Astrocyte of the hippocampus (primary cell): Measurements from ENCODE around the gene NPIPA1.
A peak's percentile ranks its signal among the peaks of the same experiment; 100 is the strongest.
"Not testable (repeated sequence)": the region's sequence is repeated elsewhere in the genome, so short reads cannot be mapped to it uniquely, and the experiment has no call there.

Source experiments
- DNase-seq: peaks from one replicate; pipeline ENCODE4 v3.0.0; 2011; ENCODE audit warnings: low read depth, low spot score

Gene NPIPA1

DNA sequence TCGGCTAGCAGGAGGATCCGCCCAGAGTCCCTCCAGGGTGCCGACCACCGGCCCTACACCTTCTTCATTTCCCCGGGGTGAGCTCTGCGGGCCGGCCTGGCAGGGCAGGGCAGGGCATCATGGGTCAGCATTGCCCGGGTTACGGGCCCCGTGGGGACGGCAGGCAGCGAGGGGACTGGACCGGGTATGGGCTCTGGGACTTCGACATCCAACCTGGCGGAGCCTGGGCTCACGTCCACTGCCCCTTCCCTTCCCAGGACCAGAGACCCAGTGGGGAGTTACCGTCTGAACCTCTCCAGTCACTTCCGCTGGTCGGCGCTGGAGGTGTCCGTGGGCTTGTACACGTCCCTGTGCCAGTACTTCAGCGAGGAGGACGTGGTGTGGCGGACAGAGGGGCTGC is 7.0 kb upstream of the NPIPA1 start:
- DNase-seq: not testable (repeated sequence)

DNA sequence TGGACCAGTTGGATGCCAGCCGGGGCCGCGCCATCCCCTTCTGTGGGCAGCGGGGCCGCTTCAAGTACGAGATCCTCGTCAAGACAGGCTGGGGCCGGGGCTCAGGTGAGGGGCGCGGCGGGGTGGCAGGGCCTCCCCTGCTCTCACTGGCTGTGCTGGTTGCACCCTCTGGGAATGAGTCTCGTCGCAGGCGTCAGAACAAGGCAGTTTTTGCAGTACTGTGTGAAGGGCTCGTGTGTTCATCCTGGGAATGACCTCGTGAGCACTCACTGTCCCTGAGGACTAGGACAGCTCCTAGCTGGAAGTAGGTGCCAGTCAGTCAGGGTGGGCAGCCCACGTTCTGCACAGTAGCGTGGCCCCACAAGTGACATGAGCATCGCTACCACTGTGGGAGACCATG is 6.3 kb upstream of the NPIPA1 start:
- not testable (repeated sequence) for DNase-seq

DNA sequence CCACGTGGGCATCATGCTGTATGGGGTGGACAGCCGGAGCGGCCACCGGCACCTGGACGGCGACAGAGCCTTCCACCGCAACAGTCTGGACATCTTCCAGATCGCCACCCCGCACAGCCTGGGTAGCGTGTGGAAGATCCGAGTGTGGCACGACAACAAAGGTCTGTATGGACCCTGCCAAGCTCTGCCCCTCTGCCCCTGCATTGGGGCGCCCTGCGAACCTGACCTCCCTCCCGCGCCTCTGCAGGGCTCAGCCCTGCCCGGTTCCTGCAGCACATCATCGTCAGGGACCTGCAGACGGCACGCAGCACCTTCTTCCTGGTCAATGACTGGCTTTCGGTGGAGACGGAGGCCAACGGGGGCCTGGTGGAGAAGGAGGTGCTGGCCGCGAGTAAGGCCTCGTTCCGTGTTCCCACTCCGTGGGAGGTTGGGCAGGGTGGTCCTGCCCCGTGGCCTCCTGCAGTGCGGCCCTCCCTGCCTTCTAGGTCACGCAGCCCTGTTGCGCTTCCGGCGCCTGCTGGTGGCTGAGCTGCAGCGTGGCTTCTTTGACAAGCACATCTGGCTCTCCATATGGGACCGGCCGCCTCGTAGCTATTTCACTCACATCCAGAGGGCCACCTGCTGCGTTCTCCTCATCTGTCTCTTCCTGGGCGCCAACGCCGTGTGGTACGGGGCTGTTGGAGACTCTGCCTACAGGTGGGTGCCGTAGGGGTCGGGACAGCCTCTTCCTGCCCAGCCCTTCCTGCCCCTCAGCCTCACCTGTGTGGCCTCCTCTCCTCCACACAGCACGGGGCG is 4.5 kb upstream of the NPIPA1 start:
- DNase-seq: not testable (repeated sequence)

DNA sequence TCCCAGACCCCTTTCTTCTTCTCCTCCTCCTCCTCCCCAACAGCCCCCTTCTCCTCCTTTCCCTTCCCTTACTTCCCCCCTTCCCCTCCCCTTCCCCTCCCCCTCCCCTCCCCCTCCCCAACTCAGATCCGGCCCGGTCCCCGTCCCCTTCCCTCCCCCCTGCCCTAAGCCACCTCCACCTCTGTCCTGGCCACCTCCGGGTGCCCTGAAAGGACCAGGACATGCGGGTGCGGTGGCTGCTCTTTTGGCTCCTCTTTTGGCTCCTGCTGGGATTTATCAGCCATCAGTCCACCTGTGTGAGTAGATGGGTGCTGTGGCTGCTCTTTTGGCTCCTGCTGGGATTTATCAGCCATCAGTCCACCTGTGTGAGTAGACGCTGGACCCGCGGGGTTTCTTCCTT is 751 bp downstream of the NPIPA1 start:
- not testable (repeated sequence) for DNase-seq

DNA sequence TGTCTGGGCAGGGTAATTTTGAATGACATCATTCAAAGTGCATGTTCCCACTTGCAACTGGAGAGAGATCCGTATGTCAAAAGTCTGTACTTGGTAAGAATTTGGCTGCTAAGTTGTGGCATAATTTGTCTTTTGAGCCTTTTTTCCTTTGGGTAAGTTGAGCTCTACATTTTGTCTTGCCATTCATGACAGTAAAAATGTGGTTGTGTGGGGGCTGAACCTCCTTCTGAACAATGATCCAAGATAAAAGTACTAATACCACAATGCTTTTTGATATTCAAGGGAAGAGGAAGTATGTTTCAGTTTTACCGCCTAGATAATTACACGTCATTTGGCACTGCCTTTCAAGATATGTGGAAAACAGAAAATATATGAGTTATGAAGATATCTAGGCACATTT is 5.4 kb downstream of the NPIPA1 start:
- not testable (repeated sequence) for DNase-seq

DNA sequence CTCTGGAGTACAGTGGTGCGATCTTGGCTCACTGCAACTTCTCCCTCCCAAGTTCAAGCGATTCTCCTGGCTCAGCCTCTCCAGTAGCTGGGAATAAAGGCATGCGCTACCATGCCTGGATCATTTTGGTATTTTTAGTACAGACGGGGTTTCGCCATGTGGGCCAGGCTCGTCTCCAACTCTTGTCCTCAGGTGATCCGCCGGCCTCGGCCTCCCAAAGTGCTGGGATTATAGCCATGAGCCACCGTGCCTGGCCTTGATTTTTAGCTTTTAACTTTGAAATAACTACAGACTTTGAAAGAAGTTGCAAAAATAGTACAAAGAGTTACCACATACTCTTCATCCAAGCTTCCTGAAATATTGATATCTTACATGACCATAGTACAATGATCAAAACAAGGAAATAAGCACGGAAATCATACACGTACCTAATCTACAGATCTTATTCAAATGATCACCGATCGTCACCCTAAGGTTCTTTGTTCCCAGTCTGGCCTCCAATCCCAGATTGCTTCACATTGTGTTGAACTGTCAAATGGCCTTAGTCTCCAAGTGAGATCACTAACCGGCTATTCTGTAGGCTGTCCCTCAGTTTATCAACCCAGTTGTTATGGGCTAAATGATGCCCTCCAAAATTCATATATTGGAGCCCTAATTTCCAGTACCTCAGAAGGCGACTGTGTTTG is 18.4 kb downstream of the NPIPA1 start:
- DNase-seq: no peak

DNA sequence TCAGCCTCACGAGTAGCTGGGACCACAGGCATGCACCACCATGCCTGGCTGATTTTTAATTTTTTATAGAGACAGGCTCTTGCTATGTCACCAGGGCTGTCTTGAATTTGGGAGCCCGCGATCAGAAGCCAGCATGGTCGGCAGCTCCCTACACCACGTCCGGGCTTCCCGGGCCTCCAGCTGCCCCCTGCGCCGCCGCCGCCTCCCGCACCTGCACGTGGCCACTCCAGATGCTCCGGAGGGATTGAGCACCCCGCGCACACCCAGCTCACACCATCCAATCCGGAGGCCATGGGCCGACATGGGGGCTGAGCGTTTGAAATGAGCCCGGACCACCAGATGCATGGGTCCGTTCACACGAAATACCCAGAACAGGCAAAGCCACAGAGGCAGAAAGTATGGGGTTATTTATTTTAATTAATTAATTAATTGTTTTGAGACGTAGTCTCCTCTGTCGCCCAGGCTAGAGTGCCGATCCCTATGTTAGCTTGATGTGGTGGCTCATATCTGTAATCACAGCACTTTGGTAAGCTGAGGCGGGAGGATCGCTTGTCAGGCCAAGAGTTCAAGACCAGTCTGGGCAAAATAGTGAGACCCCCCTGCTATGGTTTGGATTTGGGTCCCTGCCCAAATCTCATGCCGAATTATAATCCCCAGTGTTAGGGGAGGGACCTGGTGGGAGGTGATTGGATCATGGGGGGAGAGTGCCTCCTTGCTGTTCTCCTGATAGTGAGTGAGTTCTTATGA is 20.5 kb downstream of the NPIPA1 start:
- no peak for DNase-seq

DNA sequence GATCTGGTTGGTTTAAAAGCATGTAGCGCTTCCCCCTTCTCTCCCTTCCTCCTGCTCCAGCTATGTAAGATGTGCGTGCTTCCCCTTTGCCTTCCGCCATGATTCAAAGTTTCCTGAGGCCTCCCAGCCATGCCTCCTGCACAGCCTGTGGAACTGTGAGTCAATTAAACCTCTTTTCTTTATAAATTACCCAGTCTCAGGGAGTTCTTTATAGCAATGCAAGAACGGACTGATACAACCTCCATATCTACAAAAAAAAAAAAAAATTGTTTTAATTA is 21.0 kb downstream of the NPIPA1 start:
- no peak for DNase-seq

DNA sequence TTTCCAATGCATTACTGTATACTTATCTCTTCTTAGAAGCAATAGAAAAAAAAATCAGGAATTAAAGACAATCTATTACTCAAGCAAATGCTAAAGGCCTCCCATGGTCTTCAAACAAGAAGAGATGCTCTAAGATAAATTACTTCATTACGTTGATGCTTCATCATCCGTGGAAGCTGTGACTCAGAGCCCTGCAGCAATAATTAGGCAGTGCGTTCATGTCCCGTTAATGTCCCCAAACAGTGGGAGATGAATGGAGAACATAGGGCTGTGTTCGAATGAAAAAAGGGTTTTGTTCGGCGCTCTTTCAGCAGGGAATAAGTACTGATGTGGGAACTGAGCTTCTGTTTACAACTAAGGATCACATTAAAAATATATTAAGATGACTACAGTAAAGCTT is 21.7 kb downstream of the NPIPA1 start:
- no peak for DNase-seq

DNA sequence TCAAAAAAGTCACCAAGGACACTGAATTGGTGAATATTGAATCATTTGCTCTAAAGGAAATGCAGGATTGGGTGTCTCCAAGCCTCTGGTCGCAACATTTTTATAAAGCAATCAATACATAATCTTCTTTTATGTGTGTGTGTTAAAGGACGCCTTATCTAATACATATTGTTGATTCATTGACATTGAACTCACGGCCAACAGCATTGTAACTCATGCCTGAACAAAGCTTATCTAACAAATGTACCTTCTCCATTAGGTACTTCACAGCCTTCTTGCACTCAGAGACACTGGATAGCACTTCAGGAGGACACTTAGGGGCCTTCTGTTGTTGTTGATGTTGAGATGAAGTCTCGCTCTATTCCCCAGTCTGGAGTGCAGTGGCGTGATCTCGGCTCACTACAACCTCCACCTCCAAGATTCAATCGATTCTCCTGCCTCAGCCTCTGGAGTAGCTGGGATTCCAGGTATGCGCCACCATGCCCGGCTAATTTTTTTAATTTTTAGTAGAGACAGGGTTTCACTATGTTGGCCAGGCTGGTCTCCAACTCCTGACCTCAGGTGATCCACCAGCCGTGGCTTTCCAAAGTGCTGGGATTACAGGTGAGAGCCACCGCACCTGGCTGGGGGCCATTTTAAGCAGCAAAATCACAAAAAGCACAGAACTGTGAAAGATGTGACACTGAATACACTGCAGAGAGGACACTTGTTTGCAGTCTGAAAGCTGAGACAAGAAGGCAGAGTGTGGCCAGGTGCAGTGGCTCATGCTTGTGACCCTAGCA is 24.4 kb downstream of the NPIPA1 start:
- DNase-seq: no peak

DNA sequence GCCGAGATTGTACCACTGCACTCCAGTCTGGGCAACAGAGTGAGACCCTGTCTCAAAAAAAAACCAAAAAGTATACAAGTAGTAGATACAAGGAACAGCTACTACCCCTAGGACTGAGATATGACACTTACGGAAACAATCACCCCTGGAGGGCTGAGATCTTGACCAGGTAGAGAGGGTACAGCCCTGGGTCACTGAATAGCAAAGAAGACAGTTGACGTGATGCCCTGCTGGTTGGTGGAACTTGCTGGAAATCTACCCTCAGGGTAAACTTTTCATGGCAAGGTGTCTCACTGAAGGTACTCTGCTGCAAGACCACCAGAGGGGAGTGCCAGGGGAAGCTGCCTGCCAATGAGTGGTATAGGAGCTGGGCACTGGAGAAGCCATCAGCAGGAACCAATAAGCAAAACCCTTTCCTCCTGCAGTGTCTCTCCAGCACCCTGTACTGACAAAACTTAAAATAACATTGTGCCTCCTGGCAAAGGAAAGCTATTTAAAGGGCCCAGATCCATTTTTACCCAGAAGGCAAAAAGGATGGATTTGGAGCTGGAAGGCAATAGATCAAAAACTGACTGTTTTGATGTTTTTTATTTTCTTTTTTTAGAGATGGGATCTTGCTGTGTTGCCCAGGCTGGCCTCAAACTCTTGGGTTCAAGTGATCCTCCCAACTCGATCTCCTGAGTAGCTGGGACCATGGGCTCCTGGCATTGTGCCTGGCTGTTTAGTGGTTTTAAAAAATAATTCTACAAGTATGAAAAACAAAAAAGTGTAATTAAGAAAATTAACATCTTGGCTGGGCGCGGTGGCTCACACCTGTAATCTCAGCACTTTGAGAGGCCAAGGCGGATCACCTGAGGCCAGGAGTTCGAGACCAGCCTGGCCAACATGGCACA is 26.3 kb downstream of the NPIPA1 start:
- DNase-seq: no peak

DNA sequence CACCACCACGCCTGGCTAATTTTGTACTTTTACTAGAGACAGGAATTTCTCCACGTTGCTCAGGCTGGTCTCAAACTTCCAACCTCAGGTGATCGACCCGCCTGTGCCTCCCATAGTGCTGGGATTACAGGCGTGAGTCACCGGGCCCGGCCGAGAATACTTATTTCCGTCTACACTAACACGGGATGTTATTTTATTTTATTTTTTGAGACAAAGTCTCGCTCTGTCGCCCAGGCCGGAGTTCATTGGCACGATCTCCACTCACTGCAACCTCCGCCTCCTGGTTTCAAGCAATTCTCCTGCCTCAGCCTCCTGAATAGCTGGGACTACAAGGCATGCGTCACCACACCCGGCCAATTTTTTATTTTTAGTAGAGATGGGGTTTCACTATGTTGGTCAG is 28.1 kb downstream of the NPIPA1 start:
- DNase-seq: no peak

DNA sequence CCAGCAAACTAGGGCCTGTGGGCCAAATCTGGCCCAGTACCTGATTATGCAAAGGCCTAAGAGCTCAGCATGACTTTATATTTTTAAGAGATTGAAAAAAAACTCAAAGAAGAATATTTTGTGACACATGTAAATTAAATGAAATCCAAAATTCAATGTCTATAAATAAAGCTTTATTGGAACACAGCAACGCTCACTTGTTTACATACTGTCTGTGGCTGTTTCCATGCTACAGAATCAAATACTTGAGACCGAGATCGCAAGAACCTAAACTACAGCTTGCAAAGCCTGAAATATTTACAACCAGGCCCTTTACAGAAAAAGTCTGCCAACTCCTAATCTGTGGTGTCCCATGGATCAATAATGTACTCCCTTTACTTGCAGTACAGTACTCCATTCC is 32.6 kb downstream of the NPIPA1 start:
- DNase-seq: not testable (repeated sequence)

DNA sequence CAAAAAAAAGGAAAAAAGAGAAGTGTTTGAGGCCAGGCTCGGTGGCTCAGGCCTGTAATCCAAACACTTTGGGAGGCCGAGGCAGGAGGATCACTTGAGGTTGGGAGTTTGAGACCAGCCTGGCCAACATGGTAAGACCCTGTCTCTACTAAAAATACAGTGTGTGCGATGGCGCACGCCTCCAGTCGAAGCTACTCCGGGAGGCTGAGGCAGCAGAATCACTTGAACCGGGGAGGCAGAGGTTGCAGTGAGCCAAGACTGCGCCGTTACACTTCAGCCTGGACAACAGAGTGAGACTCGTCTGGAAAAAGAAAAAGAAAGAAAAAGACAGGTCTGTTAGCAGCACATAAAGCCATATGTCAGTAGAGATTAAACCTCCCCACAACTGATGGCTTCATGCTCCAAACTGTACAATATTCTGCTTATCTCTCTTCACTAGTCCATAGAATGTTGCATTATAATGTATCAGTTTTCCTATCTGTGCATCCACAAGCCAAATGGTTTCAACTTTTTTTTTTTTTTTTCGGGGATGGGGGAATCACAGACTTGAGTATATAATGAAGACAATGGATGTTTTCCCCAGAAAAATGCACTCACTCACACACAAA is 34.5 kb downstream of the NPIPA1 start:
- DNase-seq: not testable (repeated sequence)

DNA sequence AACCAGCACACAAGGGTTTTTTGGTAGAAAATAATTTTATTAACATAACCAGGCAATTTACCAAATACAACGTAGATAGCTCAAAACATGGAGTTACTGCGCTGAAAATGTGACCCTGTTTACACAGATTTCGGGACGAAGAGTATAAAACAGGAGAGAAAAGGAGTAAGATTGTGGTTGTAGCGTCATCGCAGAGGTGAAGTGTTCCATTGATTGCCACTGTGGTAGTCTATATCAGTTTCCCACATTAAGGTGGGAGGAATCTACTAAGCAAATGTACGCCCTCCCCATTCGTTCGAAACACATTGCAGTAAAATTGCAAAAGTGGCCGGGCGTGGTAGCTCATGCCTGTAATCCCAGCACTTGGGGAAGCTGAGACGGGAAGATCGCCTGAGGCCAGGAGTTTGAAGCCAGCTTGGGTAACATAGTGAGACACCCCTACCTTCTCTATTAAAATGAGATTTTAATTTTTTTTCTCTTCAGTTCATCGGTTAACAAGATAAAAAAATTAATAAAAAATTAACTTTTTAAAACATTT is 36.6 kb downstream of the NPIPA1 start:
- DNase-seq: not testable (repeated sequence)

DNA sequence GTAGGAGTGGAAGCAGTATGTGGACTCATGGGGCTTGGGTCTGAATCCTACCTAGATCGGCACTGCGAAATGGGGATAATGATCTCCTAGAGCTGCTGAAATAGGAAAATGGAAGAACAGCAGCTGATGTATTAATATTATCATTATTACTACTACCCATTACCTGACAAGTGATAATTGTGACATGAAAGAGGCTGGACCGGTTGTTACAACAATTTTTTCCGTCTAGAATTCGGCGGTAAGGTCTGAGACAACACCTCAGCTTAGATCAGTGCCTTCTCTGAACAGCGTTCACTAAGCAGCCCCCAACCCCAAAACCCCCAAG is 37.0 kb downstream of the NPIPA1 start:
- peak; percentile 74 for DNase-seq

DNA sequence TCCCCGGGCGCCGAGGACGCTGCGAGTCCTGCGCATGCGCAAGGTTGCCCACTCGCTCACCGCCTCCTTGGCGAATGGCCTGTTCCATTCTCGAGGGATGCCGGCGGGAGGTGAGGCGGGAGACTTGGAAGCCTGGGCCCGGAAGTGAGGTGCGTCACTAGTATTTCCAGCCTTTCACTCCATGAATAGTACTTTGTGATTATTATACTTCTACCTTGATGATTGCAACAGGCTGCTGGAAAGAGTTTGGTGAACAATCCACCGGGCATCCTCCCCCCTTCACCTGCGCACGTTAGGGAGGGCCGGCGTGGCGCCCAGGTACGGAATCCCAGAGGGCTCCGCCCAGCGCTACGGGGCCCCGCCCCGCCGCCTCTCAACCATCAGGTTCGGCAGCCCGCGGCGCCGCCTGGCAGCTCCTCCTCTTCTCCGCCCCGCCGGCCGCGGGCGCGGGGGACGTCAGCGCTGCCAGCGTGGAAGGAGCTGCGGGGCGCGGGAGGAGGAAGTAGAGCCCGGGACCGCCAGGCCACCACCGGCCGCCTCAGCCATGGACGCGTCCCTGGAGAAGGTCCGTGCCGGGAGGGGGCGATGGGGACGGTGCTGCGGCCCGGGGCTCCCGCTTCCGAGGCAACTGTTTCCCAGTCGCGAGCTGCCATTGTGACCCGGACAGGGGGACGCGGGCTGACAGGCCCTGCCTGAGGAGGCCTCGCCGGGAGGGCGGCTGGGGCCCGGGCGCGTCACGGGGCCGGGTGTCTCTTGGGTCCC is 37.6 kb downstream of the NPIPA1 start, which contains the start of gene PDXDC1:
TSS of gene PDXDC1 (plus strand) at position 371 of the 762 bp plus-strand sequence. CDS start at position 545, 174 bp downstream.
- peak; percentile 97 for DNase-seq

DNA sequence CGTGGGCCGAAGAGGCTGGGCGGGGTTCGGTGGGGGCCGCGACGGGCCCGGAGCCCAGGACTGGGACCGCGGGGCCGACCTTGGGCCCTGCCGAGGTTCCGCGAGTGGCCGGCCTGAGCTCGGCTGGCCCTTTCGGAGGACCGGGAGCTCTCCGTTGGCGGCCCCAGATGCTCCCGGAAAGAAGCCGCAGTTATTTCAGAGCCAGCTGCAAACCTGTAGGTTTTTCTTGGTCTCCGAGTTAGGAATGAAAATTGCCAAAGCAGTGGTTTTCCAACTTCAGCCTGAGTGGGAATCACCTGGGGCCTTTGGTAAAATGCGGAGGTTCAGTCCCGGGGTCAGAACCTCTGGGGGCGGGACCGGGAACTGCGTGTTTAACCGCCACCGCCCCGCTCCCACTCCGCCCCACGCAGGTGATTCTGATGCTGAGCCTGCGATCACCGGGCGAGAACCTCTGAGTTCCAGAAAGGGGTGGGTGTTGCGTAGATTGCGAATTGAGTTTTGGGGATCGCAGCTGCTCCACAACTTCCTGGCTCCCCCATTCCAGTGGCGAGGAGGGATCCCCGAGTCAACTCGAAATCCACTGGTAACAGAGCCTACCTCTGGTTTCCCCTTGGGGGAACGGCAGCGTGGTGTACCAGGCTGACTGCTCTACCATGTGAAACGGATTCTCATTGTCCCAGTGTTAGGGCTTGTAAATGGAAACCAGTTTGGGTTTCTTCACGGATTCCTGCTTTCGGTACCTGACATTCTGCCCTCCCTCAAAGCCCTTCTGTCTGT is 38.4 kb downstream of the NPIPA1 start:
- DNase-seq: peak; percentile 19
